ENCODE results near the gene IRF7. TPM values are rescaled to one million over a fixed set of nuclear protein-coding genes. Genes with fewer than 3 reads are reported as not detected.
A peak's percentile ranks its signal among the peaks of the same experiment; 100 is the strongest.

IRF7 gene
- polyA plus RNA-seq, 2 of the 4 experiments (the other 2 are of a cell fraction) = 2.0 to 3.1 TPM

DNA sequence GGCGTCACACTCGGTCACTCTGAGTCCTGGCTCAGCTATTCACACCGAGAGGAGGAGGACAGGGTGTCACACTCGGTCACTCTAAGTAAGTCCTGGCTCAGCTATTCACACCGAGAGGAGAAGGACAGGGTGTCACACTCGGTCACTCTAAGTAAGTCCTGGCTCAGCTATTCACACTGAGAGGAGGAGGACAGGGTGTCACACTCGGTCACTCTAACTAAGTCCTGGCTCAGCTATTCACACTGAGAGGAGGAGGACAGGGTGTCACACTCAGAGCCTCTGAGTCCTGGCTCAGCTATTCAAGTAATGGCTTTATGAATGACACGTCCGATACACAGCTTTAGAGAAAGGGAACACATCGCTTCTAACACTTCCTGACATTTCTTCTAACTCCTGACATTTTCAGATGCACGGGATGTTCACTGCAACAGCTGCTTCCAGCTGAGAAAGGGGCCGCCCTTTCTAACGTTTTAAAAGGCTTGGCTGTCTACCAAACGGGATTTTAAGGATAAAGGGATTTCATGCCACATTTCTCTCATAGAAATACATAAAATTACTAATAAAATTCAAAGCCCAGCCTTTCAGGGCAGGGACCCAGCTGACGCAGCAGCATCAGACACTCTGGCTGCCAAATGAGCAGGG is 49.4 kb upstream of the IRF7 start (continued):
- TF ChIP-seq REST (IDR thresholded peaks at IDR 0.05) (no peak), RCOR1 (IDR thresholded peaks at IDR 0.05; ENCODE audit: low read depth, low read length) (no peak), KDM1A (IDR thresholded peaks at IDR 0.05; ENCODE audit: low read depth) (no peak), KDM5A (IDR thresholded peaks at IDR 0.05) (no peak), SMC3 (IDR thresholded peaks at IDR 0.05) (no peak)
- TF ChIP-seq, protein P1, sequence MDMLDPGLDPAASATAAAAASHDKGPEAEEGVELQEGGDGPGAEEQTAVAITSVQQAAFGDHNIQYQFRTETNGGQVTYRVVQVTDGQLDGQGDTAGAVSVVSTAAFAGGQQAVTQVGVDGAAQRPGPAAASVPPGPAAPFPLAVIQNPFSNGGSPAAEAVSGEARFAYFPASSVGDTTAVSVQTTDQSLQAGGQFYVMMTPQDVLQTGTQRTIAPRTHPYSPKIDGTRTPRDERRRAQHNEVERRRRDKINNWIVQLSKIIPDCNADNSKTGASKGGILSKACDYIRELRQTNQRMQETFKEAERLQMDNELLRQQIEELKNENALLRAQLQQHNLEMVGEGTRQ (IDR thresholded peaks at IDR 0.05) = no peak

DNA sequence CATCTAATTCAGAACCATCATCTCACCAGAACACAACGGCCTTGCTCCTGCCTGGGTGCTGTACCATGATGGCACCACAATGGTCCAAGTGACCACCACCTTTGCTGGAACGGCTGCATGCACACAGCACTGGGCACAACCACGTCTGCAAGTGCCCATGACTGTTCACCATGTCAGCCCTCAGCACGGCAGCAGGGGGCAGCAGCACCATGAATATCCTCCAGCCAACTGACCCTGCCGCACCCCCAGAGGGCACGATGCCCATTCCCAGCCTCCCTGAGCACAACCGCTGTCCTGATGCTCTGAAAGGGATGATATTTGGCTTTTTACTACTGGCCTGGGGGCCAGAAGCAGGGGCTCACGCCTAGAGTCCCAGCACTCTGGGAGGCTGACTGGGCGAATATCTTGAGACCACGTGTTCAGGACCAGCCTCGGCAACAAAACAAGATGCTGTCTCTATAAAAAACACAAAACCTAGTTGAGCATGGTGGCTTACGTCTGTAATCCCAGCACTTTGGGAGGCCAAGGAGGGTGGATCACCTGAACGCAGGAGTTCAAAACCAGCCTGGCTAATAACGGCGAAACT is 47.0 kb upstream of the IRF7 start:
- DNase-seq (ENCODE audit: low read depth in 1 of 2, low spot score in 1 of 2) = peak; percentile 70 to 96
- 53% methylated on average over 14 of the region's 15 CpGs for WGBS (ENCODE audit: missing lambda C conversion rate)
- Histone ChIP-seq H3K9me3 (no peaks in the 10 kb centered on the region), H3K4me3 (no peak overlapping the region), H3K4me2 (no peak overlapping the region), H3K4me1 (peaks cover 6% of the 10 kb centered on the region; the same call in 1 of the 3 replicates), H3K27ac (no peak overlapping the region)
- FAIRE-seq = no peak
- peak; percentile 92 to 94 for ATAC-seq
- CTCF ChIA-PET = interaction anchor here (0.7 to 4.2 kb wide), 16 partner anchors 8 to 123 kb away, joined by 3 to 39 read pairs (median 4); no protein-coding TSS in a partner anchor
- POLR2A ChIA-PET = no interaction called here
- TF ChIP-seq, protein P2, sequence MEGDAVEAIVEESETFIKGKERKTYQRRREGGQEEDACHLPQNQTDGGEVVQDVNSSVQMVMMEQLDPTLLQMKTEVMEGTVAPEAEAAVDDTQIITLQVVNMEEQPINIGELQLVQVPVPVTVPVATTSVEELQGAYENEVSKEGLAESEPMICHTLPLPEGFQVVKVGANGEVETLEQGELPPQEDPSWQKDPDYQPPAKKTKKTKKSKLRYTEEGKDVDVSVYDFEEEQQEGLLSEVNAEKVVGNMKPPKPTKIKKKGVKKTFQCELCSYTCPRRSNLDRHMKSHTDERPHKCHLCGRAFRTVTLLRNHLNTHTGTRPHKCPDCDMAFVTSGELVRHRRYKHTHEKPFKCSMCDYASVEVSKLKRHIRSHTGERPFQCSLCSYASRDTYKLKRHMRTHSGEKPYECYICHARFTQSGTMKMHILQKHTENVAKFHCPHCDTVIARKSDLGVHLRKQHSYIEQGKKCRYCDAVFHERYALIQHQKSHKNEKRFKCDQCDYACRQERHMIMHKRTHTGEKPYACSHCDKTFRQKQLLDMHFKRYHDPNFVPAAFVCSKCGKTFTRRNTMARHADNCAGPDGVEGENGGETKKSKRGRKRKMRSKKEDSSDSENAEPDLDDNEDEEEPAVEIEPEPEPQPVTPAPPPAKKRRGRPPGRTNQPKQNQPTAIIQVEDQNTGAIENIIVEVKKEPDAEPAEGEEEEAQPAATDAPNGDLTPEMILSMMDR (IDR thresholded peaks at IDR 0.05) = peak; percentile 75
- peak; percentile 70 for TF ChIP-seq SMC3 (IDR thresholded peaks at IDR 0.05)
- no peak; the same call in 1 of the 2 replicates for TF ChIP-seq MAX (IDR thresholded peaks at IDR 0.05)
- no peak for TF ChIP-seq ZSCAN20 (CRISPR knock-in tag; IDR thresholded peaks at IDR 0.05)
- TF ChIP-seq RAD21 (conservative IDR thresholded peaks at IDR 0.05 in 1 of 2, IDR thresholded peaks at IDR 0.05 in 1 of 2) = peak; percentile 70 to 81

GRCh38 chr11:660681-661444 is 45.1 kb upstream of the IRF7 start:
- Histone ChIP-seq H3K4me1 (peaks cover 6% of the 10 kb centered on the region; the same call in 2 of the 3 replicates), H3K4me2 (no peak overlapping the region), H3K27ac (no peak overlapping the region), H3K9me3 (no peaks in the 10 kb centered on the region), H3K4me3 (no peak overlapping the region)
- no peak for DNase-seq (ENCODE audit: low read depth in 1 of 2, low spot score in 1 of 2)
- FAIRE-seq = no peak
- no peak for TF ChIP-seq MAFK (IDR thresholded peaks at IDR 0.05; ENCODE audit: partially characterized antibody)
- TF ChIP-seq BCL3 (IDR thresholded peaks at IDR 0.05) = no peak
- TF ChIP-seq EHF (CRISPR knock-in tag; IDR thresholded peaks at IDR 0.05) = no peak
- no peak for TF ChIP-seq EP300 (IDR thresholded peaks at IDR 0.05)
- ATAC-seq = no peak
- ChIA-PET CTCF (interaction anchor here (0.6 to 4.2 kb wide), 8 partner anchors 11 to 69 kb away, joined by 3 to 39 read pairs (median 5); partner anchors contain the start of gene TMEM80), POLR2A (no interaction called here)
- 96% methylated on average over 19 of the region's 19 CpGs for WGBS (ENCODE audit: missing lambda C conversion rate)

Data from A549 (cell line).